NCI-H1930 (cell line): ENCODE measurements around the gene PPFIA2.

ENCODE experiments used
- DNase-seq, 2 experiments: peaks; one replicate each; lab custom pipeline; 2025; lab: John Stamatoyannopoulos, UW

Gene PPFIA2

DNA sequence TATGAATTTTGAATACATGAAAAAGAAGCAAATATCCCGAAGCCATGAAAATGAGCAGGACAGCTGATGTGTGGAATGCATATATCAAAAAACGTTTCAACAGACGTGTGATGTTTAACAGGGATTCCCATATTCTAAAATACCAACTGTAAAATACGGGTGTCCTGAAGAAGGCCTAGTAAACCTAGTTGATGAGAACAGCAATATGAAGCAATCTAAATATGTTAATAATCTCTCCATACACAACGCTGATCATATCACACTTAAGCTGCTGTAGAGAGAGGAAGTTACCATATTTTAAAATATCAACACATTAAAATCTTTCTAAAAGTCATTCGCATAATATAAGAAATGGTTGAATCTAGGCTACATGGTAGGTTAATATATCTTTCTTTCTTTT lies 317.5 kb downstream of the PPFIA2 start:
- DNase-seq: no peak

- no peak for DNase-seq
Measured at GRCh38 chr12:81440001-81440400, 319.1 kb downstream of the PPFIA2 start.

DNA sequence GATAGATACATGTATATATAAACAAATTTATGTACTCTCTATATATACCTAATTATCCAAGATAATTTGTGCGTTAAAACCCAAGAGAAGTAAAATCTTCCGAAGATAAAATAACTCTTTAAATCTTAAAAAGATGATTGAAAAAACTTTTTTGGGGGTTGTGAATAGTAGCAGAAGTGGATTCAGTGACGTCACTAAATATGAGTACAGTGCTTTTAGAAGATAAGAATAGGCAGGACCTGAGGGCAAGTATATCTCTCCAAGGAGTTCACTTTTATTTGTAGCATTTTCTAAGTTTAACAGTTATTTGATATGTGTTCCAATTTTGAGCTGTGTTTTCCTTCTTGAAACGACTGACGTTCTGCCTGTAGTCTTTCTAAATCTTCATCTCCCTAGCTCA lies 319.8 kb downstream of the PPFIA2 start:
- DNase-seq: no peak

DNA sequence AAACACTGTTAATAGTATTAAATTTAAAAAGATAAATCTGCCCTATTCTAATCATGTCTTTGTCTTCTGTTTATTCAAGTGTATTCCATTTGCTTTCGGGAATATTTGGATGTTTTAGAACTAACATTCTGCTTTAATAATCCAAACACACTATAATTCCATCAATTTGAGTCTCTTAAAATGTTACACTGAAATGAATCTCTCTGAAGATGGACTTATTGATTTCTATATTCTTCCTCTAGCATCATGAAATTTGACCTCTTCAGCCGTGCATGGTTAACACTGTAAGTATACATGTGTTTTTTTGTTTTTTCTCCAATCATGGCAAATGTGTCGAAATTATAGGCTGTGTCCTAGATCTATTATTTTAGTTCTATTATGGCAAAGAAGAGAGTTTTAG lies 342.1 kb downstream of the PPFIA2 start:
- peak; percentile 67 to 75 for DNase-seq

- no peak for DNase-seq
Measured at GRCh38 chr12:81416571-81416970, 342.6 kb downstream of the PPFIA2 start.

GRCh38 chr12:81414441-81414840 lies 344.7 kb downstream of the PPFIA2 start:
- no peak for DNase-seq

GRCh38 chr12:81412940-81413339 lies 346.2 kb downstream of the PPFIA2 start:
- no peak for DNase-seq

GRCh38 chr12:81403348-81403747 lies 355.8 kb downstream of the PPFIA2 start:
- no peak for DNase-seq

DNA sequence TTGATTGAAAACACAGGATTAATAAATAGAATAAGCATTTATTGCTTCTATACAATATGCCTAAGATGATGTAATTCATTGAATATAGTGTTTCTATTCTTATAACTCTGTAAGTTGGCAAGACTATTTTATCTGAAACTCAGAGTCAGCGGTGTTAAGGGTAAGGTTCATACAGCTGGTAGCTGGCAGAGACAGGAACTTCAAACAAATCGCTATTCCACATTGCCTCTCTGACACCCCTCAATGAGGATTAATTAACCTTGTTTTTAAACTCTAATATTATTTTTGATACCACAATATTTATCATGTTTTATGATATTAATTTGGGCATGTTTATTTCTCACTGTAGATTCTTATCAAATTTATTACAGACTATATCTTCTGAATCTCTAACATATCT lies 357.9 kb downstream of the PPFIA2 start:
- DNase-seq: no peak

- DNase-seq: no peak
Measured at GRCh38 chr12:81400024-81400423, 359.1 kb downstream of the PPFIA2 start.

DNA sequence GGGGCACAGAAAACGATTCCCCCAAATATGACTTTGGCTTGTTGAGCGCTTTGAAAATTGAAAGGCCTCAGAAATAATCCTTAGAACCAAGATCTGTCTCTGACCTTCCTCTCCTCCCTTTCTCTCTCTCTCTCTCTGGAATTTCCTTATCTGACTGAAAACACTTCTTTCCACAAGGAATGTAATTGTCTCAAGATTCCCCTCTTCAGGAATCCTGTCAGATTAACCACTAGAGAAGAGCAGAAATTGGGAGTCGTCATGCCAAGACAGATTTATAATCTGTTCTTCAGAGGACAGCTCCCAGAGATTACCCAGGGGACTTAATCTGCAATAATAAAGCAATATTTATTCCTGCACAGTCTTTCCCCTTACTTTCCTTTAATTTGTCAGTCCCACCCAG lies 363.7 kb downstream of the PPFIA2 start:
- no peak for DNase-seq

DNA sequence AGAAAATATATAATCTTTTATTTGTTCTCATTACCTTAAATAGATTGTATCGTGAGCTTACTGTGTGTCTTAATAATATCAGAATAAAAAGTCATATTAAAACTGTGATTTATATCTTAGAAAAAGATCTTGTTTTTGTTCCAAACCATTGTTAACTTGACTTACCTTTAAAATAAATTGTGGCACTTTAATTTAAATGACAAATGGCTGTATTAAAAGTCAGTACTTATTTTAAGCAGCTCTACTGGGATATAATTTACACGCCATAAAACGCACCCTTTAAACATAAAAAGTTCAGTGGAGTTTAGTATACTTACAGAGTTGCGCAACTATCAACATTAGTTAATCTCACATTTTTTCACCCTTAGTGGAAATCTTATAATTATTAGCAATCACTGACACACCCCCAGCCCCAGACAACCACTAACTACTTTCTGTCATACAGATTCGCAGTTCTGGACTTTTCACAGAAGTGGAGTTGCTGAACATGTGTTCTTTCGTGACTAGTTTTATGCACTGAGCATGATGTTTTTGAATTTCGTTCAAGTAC lies 369.5 kb downstream of the PPFIA2 start:
- no peak for DNase-seq

- DNase-seq: no peak
Measured at GRCh38 chr12:81386101-81386500, 373.0 kb downstream of the PPFIA2 start.

DNA sequence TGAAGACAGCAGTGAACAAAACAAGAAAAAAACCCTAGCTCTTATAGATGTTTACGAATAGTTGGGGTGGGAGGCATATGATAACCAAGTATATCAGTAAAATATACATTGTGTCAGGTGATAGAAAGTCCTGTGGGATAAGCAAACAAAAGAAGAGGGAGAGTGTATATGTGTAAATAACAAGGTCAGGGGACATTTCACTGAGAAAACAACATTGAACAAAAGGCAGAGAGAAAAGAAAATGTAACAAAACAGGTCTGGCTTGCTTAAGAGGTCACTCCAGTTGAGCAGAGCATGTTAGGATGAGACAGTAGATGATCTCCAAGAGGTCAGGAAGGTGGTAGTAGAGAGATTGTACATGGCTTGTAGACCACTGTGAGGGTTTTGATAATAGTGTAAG lies 377.2 kb downstream of the PPFIA2 start:
- DNase-seq: no peak

GRCh38 chr12:81378601-81379285 lies 380.4 kb downstream of the PPFIA2 start:
- no peak for DNase-seq

DNA sequence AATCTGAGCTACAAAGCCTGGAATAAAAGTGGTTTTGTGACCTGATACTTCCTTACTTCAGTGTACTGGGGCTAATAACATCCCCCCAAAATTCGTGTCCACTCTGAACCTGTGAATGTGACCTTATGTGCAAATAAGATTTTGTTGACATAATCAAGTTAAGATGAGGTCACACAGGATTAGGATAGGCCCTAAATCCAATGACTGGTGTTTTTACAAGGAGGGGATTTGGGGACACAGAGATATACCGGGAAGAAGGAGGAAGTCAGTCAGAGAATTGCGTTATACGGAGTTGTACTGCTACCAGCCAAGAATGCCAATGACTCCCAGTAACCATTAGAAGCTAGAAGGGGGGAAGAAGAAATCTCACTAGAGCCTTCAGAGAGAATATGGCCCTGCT lies 381.4 kb downstream of the PPFIA2 start:
- DNase-seq: no peak

GRCh38 chr12:81375969-81376368 lies 383.2 kb downstream of the PPFIA2 start:
- DNase-seq: no peak

- no peak for DNase-seq
Measured at GRCh38 chr12:81370456-81370855, 388.7 kb downstream of the PPFIA2 start.

- DNase-seq: no peak
Measured at GRCh38 chr12:81369175-81369574, 390.0 kb downstream of the PPFIA2 start.

- DNase-seq: no peak
Measured at GRCh38 chr12:81365284-81365683, 393.9 kb downstream of the PPFIA2 start.

DNA sequence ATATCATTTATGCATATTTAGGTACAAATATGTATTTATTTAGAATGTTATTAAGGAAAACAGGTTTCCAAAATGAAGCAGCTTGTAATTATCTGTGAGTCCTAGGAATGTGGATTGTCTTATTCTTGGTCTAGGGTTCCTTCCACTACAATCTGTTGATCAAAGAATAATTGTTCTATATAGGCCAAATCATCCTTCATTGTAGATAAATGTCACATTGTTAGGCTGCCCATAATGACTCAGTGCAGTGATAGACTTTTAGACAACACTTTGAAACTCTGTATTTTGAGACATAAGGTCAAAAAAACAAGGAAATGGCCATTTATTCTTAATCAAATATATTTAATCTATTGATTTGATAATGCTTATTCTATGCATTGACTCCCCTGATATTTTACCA lies 398.2 kb downstream of the PPFIA2 start:
- no peak for DNase-seq

DNA sequence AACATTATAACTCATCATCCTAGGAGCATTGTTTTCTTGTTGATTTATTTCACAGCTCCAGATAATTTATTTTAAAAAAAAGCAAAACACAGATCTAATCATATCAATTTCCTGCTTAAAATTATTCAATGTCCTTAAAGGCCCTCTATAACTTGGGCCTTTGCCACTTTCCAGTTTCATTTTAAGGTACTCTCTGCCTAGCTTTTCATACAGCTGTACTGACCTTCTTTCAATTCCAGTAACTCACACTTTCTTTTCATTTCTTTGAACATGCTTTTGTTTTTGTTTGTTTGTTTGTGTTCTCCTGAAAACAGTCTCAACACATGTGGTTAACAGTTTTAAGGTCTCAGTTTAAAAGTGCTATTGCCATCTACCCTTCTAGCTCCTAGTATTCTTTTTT lies 399.4 kb downstream of the PPFIA2 start:
- no peak for DNase-seq

DNA sequence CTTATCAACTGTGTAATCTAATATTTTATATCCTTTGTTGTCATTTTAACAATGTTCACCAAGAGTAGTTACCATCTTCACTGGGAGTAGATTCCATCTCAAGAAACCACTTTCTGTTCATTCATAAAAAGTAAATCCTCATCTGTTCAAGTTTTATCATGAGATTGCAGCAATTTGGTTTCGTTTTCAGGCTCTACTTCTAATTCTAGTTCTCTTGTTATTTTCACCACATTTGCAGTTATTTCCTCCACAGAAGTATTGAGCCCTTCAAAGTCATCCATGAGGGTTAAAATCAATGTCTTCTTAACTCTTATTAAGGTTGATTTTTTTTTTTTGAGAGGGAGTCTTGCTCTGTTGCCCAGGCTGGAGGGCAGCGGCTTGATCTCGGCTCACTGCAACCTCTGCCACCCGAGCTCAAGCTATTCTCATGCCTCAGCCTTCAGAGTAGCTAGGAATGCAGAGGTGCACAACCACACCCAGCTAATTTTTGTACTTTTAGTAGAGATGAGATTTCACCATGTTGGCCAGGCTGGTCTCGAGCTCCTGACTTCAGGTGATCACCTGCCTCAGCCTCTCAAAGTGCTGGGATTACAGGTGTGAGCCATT lies 404.7 kb downstream of the PPFIA2 start:
- no peak for DNase-seq

- no peak for DNase-seq
Measured at GRCh38 chr12:81350309-81350708, 408.8 kb downstream of the PPFIA2 start.
